C4-2B (cell line): ENCODE results near the gene HK1.
"Not testable (repeated sequence)": the region's sequence is repeated elsewhere in the genome, so short reads cannot be mapped to it uniquely, and the experiment has no call there.

Experiments
- H3K27ac ChIP-seq: fragments of 450-650 bp; 2 replicates; pipeline ENCODE4 v1.5.1; 2017
- CTCF ChIP-seq: fragments of 450-650 bp; conservative IDR thresholded peaks from 2 replicates; pipeline ENCODE4 v1.5.1; 2017; ENCODE audit warnings: mild to moderate bottlenecking
- ZFX ChIP-seq: fragments of 450-650 bp; IDR thresholded peaks from 2 replicates; pipeline ENCODE4 v1.6.1; 2017

The HK1 gene

GRCh38 chr10:69287181-69287580, 8.9 kb downstream of the HK1 start:
- no peak for TF ChIP-seq ZFX
- TF ChIP-seq CTCF, result no peak
- H3K27ac ChIP-seq, result no peak overlapping the region

- no peak overlapping the region for H3K27ac ChIP-seq
- TF ChIP-seq ZFX, result no peak
- no peak for TF ChIP-seq CTCF
Measured at GRCh38 chr10:69290993-69291392, 12.7 kb downstream of the HK1 start.

- TF ChIP-seq CTCF (no peak), ZFX (no peak)
- H3K27ac ChIP-seq, result no peak overlapping the region
Measured at GRCh38 chr10:69292459-69292858, 14.2 kb downstream of the HK1 start.

- no peak for TF ChIP-seq CTCF
- TF ChIP-seq ZFX, result no peak
- no peak overlapping the region for H3K27ac ChIP-seq
Measured at GRCh38 chr10:69295027-69295636, 16.8 kb downstream of the HK1 start.

GRCh38 chr10:69303632-69304051, 25.3 kb downstream of the HK1 start:
- TF ChIP-seq ZFX (no peak), CTCF (no peak)
- H3K27ac ChIP-seq, result no peak overlapping the region

GRCh38 chr10:69306421-69306820, 28.1 kb downstream of the HK1 start:
- H3K27ac ChIP-seq, result no peak overlapping the region
- TF ChIP-seq CTCF (no peak), ZFX (no peak)

GRCh38 chr10:69307434-69307833, 29.1 kb downstream of the HK1 start:
- no peak overlapping the region for H3K27ac ChIP-seq
- no peak for TF ChIP-seq ZFX
- no peak for TF ChIP-seq CTCF

GRCh38 chr10:69308304-69308703, 30.0 kb downstream of the HK1 start:
- H3K27ac ChIP-seq, result not testable (repeated sequence)
